ENCODE measurements around the gene CARD16. TPM values are rescaled to one million over a fixed set of nuclear protein-coding genes. Genes with fewer than 3 reads are reported as not detected.
A peak's percentile ranks its signal among the peaks of the same experiment; 100 is the strongest.
"Not testable (repeated sequence)": the region's sequence is repeated elsewhere in the genome, so short reads cannot be mapped to it uniquely, and the experiment has no call there.

CARD16 gene
- total RNA-seq (10 to 100 TPM in 3 of 10 donors, 1 to 10 TPM in 7; 4.8 to 29.5 (median 7.0) TPM), polyA plus RNA-seq (10 to 100 TPM; 16.4 to 31.7 TPM)
- long read RNA-seq, donor 1, partial matches to known transcripts: 0 of 2 reads
- long read RNA-seq, donor 1, other reads (novel, unspliced or antisense): 0 of 2 reads
- long read RNA-seq, donor 2, partial matches to known transcripts: 0 of 1 reads
- long read RNA-seq, donor 2, other reads (novel, unspliced or antisense): 0 of 1 reads
- long read RNA-seq, donor 3, partial matches to known transcripts: 0 of 2 reads
- long read RNA-seq, donor 3, other reads (novel, unspliced or antisense): 0 of 2 reads

DNA sequence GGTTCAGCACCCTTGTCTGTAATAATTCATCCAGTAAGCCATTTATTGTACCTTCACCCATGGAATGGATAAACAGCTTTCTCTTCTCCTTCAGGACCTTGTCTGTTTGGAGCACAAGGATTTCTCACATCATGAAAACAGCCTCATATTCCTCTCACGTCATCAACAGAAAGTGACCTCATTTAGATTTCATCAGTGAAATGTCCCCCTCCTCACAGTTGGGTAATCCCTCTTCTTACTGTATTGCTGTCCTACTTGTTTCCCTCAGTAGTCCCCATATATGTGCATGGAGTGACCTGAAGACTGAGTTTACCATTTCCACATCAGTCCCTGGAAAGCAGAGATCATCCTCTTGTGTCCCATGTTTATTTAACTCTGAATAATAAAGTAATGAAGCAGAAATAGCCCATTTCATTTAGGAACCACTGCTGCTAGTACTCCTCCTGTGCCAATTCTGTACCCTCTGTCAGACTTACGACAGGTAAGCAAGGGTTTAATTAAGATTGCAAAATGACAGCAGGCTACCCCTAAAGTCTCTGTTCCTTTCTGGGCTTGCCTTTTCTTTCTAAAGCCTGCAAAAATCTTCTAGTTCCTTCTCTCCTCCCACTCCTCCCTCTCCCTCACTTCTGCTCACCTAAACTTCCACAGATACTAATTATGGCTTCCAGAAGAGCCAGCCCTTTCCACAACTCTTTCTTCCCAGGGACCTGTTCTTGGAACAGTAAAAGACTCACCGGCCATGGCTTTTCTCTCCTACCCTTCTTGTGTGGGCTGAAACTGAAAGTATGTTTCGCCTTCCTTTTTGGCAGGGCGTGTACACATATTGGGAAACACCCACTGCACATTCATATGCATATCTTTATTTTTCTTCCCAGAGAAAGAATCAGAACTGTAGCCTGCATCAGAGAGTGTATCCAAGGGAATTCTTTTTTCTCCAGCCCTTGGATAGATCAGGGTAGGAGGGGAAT lies at the start of gene CARD16:
Gene CARD16, minus strand, starts transcription at position 779 of the 968 bp plus-strand sequence. Its CDS starts 38 bp downstream, at position 741.
- peaks cover 0 to 20% (median 0%) of the 10 kb centered on the region in 9 donors for H3K36me3 ChIP-seq
- WGBS, 2 donors: 40 to 57% methylated on average over 5 of the region's 5 CpGs
- intact Hi-C loops (cut with DNase I); H3K9me3 ChIP-seq; H3K27me3 ChIP-seq: not testable (repeated sequence)
- peak; percentile 57 to 93 (median 88) for ATAC-seq
- peak within 1 kb of the TSS in 9 of 10 donors; percentile 19 to 93 (median 74) for H3K27ac ChIP-seq
- DNase-seq: peak in 1 of 2 donors; percentile 53
- peaks cover 0 to 45% (median 6%) of the 10 kb centered on the region in 9 donors for H3K4me1 ChIP-seq
- peak within 1 kb of the TSS in 9 of 10 donors; percentile 40 to 59 (median 50) for H3K4me3 ChIP-seq

DNA sequence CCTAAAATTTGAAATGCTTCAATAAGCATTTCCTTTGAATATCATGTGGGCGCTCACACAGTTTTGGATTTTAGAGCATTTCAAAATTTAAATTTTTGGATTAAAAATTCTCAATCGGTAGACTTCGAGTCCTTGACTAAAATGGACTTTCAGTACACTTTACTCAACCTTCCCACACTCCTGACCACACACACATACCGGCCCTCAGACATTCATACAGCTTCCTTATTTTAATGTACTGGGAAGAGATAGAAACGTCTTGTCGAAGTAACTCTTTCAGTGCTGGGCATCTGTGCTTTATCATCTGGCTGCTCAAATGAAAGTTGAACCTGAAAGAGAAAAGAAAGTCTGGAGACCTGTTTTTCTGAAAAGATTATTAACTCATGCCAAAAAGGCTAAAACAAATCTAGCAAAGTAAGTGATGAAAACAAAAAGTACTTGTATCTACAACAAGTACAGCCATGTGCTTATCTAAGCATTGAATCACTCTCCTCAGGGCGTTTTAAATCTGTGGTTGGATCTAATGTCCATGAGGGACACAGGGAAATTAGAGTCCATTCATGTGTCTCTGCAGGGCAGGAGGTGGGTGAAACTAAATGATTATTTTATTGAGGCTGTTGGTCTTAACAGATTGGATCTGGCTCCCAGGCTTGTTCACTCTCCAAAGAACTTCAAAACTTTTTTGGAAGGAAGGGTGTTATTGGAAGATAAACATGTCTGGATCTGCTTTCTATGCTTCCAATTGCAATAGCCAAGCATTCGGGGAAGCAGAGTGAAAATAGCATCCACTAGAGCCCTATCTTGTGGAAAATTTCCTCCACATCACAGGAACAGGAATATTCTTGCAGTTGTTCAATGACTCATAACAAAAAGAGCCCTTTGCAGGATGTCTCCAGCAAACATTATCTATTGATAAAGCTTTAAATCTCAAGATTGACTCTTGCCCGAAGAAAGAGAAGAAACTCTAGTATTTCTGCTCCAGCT lies 47.4 kb upstream of the CARD16 start:
- no peaks in the 10 kb centered on the region for H3K27me3 ChIP-seq
- no peaks in the 10 kb centered on the region for H3K9me3 ChIP-seq
- H3K4me3 ChIP-seq: no peak overlapping the region
- intact Hi-C loops (cut with DNase I): no loop called here
- H3K36me3 ChIP-seq: no peaks in the 10 kb centered on the region
- TF ChIP-seq, protein P1, sequence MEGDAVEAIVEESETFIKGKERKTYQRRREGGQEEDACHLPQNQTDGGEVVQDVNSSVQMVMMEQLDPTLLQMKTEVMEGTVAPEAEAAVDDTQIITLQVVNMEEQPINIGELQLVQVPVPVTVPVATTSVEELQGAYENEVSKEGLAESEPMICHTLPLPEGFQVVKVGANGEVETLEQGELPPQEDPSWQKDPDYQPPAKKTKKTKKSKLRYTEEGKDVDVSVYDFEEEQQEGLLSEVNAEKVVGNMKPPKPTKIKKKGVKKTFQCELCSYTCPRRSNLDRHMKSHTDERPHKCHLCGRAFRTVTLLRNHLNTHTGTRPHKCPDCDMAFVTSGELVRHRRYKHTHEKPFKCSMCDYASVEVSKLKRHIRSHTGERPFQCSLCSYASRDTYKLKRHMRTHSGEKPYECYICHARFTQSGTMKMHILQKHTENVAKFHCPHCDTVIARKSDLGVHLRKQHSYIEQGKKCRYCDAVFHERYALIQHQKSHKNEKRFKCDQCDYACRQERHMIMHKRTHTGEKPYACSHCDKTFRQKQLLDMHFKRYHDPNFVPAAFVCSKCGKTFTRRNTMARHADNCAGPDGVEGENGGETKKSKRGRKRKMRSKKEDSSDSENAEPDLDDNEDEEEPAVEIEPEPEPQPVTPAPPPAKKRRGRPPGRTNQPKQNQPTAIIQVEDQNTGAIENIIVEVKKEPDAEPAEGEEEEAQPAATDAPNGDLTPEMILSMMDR (IDR thresholded peaks at IDR 0.05): no peak
- ATAC-seq (no peak), DNase-seq (no peak)
- 50 to 52% methylated on average over 9 of the region's 9 CpGs for WGBS, 2 donors
- no peak overlapping the region for H3K27ac ChIP-seq
- H3K4me1 ChIP-seq: no peaks in the 10 kb centered on the region

DNA sequence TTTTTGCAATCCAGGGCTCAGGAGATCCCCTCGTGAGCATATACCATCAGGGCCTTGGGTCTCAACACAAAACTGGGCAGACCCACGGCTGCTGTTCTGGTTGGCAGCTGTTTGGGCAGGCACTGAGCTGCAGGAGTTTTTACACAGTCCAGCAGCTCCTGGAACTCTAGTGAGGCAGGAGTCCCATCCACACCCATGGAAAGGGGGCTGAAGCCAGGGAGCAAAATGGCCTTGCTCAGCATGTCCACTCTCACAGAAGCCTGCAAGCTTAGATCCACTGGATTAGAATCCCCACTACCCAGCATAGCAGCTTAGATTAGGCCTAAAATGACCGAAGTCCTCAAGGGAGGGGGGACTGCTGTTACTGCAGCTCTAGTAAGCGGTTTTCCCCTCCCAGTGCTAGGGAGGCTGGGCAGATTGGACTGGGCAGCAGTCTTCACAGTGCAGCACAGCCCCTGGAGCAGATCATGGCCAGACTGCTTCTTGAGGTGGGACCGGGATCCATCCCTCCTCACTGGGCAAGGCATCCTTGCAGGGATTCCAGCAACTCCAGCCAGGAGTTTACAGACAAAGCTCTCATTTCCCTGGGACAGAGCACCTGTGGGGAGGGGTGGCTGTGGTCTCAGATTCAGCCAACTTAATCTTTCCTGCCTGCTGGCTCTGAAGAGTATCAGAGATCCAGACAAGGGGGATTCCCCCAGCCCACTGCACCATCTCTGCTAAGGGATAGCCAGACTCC lies 36.4 kb upstream of the CARD16 start:
- Histone ChIP-seq H3K9me3 (no peaks in the 10 kb centered on the region), H3K36me3 (no peaks in the 10 kb centered on the region), H3K4me1 (peaks cover 0 to 15% (median 3%) of the 10 kb centered on the region in 9 donors), H3K4me3 (no peak overlapping the region), H3K27me3 (no peaks in the 10 kb centered on the region), H3K27ac (peak overlapping the region in 2 of 10 donors; percentile 51 to 75)
- 86 to 97% methylated on average over 5 of the region's 5 CpGs for WGBS, 2 donors
- intact Hi-C loops (cut with DNase I): no loop called here
- no peak for ATAC-seq
- no peak for DNase-seq
- TF ChIP-seq, protein P1 (IDR thresholded peaks at IDR 0.05): no peak

DNA sequence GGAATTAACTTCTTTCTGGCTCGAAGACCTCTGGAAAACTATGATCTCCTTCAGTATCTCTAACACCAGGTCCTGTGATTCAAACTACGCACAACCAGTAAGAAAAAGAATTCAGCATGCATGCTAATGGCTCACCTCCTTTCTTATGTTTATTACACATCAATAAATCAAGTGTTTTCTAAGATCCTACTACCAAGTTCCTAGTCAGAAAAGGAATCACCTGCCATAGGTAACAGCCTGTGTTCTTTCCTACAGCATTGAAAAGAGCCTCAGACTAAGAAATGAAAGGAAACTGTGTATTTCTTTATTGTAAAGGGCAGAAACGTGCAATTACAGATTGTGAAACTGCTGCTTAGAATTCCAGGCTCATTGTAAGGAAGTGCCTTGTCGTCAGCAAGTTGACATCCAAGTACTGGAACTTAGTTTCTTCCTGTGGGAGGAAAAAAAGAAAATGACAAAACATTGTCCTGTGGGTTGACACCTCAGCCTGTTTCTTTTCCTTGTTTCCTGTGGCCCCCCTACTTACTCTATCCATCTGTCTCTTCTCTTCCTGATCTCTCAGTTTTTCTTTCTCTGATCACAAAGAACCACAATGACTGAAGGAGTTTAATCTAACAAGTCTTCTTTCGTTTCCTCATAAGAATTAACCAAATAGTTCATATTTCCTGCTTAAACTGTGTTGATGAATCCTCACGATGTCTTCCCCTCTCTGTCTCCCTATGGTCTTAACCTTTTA lies 35.2 kb upstream of the CARD16 start:
- intact Hi-C loops (cut with DNase I); DNase-seq; H3K9me3 ChIP-seq; H3K36me3 ChIP-seq; H3K27me3 ChIP-seq: not testable (repeated sequence)
- peak overlapping the region in 6 of 10 donors; percentile 15 to 75 (median 34) for H3K27ac ChIP-seq
- H3K4me1 ChIP-seq: peaks cover 0 to 15% (median 3%) of the 10 kb centered on the region in 9 donors
- 40 to 45% methylated on average over 6 of the region's 6 CpGs for WGBS, 2 donors
- H3K4me3 ChIP-seq: peak overlapping the region in 4 of 10 donors; percentile 3 to 16 (median 14)
- ATAC-seq: peak in 7 of 8 donors; percentile 44 to 83 (median 63)

Measured in heart right ventricle (tissue), 16 donors.